Spleen (tissue), 11 donors: ENCODE measurements around the gene MBNL1. TPM values are rescaled to one million over a fixed set of nuclear protein-coding genes. Genes with fewer than 3 reads are reported as not detected.

ENCODE experiments used
- DNase-seq: peaks from one replicate; pipeline ENCODE4 v3.0.0-alpha.2; 2020
- H3K27ac ChIP-seq, 8 donors: fragments of 200-600 bp; sonication (generic) in 7 of 8; 1 replicate in 4 of 8; 2 replicates in 4 of 8; pipeline versions ENCODE4 v1.5.0 to v1.8.0; 2016 to 2021; ENCODE audit warnings: inconsistent platforms in 4 of 8, mild to moderate bottlenecking in 4 of 8, moderate library complexity in 1 of 8
- H3K27me3 ChIP-seq, 7 donors: fragments of 200-600 bp; sonication (generic) in 6 of 7; replicated peaks in 1 of 7; 1 replicate in 4 of 7; 2 replicates in 3 of 7; pipeline versions ENCODE4 v1.5.0 to v1.8.0; 2016 to 2021; ENCODE audit warnings: inconsistent platforms in 3 of 7, mild to moderate bottlenecking in 1 of 7
- H3K36me3 ChIP-seq, 6 donors: fragments of 200-600 bp; sonication (generic) in 5 of 6; 1 replicate in 4 of 6; 2 replicates in 2 of 6; pipeline versions ENCODE4 v1.5.0 to v1.8.0; 2016 to 2021; ENCODE audit warnings: inconsistent platforms in 2 of 6
- H3K4me1 ChIP-seq, 6 donors: fragments of 200-600 bp; sonication (generic) in 5 of 6; 1 replicate in 3 of 6; 2 replicates in 3 of 6; pipeline versions ENCODE4 v1.5.0 to v1.8.0; 2016 to 2021; ENCODE audit warnings: inconsistent platforms in 3 of 6
- H3K4me3 ChIP-seq, 8 donors: fragments of 200-600 bp; sonication (generic) in 7 of 8; 1 replicate in 4 of 8; 2 replicates in 4 of 8; pipeline versions ENCODE4 v1.5.0 to v1.8.0; 2016 to 2021; ENCODE audit warnings: inconsistent platforms in 4 of 8, mild to moderate bottlenecking in 4 of 8, moderate library complexity in 2 of 8
- H3K9me3 ChIP-seq, 8 donors: fragments of 200-600 bp; sonication (generic) in 7 of 8; 1 replicate in 4 of 8; 2 replicates in 4 of 8; pipeline versions ENCODE4 v1.5.0 to v1.8.0; 2016 to 2021; ENCODE audit warnings: inconsistent platforms in 4 of 8
- CTCF ChIP-seq, 11 experiments: fragments of 200-600 bp in 7 of 11; fragments of 450-650 bp in 4 of 11; sonication (generic) in 4 of 11; IDR thresholded peaks in 8 of 11; conservative IDR thresholded peaks in 3 of 11; 1 replicate in 7 of 11; 2 replicates in 4 of 11; pipeline versions ENCODE4 v1.4.0 to v1.8.0; 2016 to 2021; ENCODE audit warnings: antibody characterized with exemption in 11 of 11, inconsistent platforms in 4 of 11, mild to moderate bottlenecking in 1 of 11
- POLR2A ChIP-seq, 3 donors: fragments of 450-650 bp; IDR thresholded peaks; one replicate each; pipeline ENCODE4 v1.5.1; 2017; ENCODE audit warnings: antibody characterized with exemption in 3 of 3, mild to moderate bottlenecking in 1 of 3
- POLR2AphosphoS5 ChIP-seq, 3 donors: sonication (generic); formaldehyde crosslinking; IDR thresholded peaks; one replicate each; pipeline ENCODE4 v1.5.1; 2017; ENCODE audit warnings: antibody characterized with exemption in 3 of 3
- WGBS, 5 donors: extraction: QIAGEN DNeasy Blood & Tissue Kit in 3 of 5; methylation state at CpG; one replicate each; pipeline versions ENCODE4 v1.1.5 to v1.1.7; 2013 to 2018; 5-methylcytosine and 5-hydroxymethylcytosine counted together
- intact Hi-C: fragments of 100-400 bp; cut with DNase I; formaldehyde crosslinking; loops from one replicate; pipeline ENCODE4 v1.15.0; 2023; ENCODE audit warnings: low total_unique reads
- polyA plus RNA-seq, 3 donors: library from polyadenylated mRNA; stranded (reverse); fragments of 200-250 nt; gene quantifications; one replicate each; pipeline ENCODE4 v1.2.1, GENCODE V29; 2013
- total RNA-seq, 7 donors: library from RNA; depleted of rRNA in 3 of 7; stranded (reverse); fragments of >200 nt in 3 of 7; fragmentation: NEBNext Ultra II Directional in 4 of 7; extraction: Animal tissue kit (Norgen Biotek cat#: 25700) in 4 of 7; gene quantifications; one replicate each; pipeline versions ENCODE4 v1.1.0 to v1.2.1, GENCODE V29; 2016 to 2021
- donor health status: healthy with polysubstance abuse.
- donor health status: DM: no; HTN: no; CAD: no; lungs with moderate emphysema.
- donor health status: DM: no; HTN: no; CAD: no.
- donor health status: Bipolar disorder and iron deficiency.
- donor health status: healthy.
- donor health status: DM: no; HTN: no; CAD: no.
- donor health status: DM: yes; HTN: yes; CAD: no.

Gene MBNL1
- total and polyA plus RNA-seq, 10 donors = 64.7 to 491 (median 296) TPM

- peaks cover 0 to 100% (median 44%) of the 10 kb centered on the region in 6 donors for H3K36me3 ChIP-seq
These were observed 185.5 kb downstream of the MBNL1 start for GRCh38 chr3:152454076-152454875.

GRCh38 chr3:152455989-152456388 is 187.3 kb downstream of the MBNL1 start:
- TF ChIP-seq CTCF (IDR thresholded peaks at IDR 0.05 in 8 of 11, conservative IDR thresholded peaks at IDR 0.05 in 3 of 11) = no peak
- TF ChIP-seq POLR2AphosphoS5 (IDR thresholded peaks at IDR 0.05) = no peak
- TF ChIP-seq POLR2A (IDR thresholded peaks at IDR 0.05) = no peak
- WGBS, 5 donors = 95 to 98% (median 98%) methylated on average over 8 of the region's 8 CpGs
- intact Hi-C loops = no loop called here
- peaks cover 0 to 100% (median 46%) of the 10 kb centered on the region in 6 donors for H3K36me3 ChIP-seq
- peaks cover 0 to 61% (median 3%) of the 10 kb centered on the region in 6 donors for H3K4me1 ChIP-seq
- H3K9me3 ChIP-seq = no peaks in the 10 kb centered on the region
- no peak overlapping the region for H3K4me3 ChIP-seq
- H3K27me3 ChIP-seq = no peaks in the 10 kb centered on the region
- H3K27ac ChIP-seq = no peak overlapping the region
- no peak for DNase-seq

More at GRCh38 chr3:152454076-152454875, 185.5 kb downstream of the MBNL1 start:
- intact Hi-C loops = no loop called here
- Histone ChIP-seq H3K4me3 (no peak overlapping the region), H3K27me3 (no peaks in the 10 kb centered on the region), H3K4me1 (peaks cover 0 to 72% (median 1%) of the 10 kb centered on the region in 6 donors), H3K9me3 (no peaks in the 10 kb centered on the region), H3K27ac (no peak overlapping the region)
- 79 to 91% (median 85%) methylated on average over 6 of the region's 6 CpGs for WGBS, 5 donors
- no peak for DNase-seq
- TF ChIP-seq POLR2A (IDR thresholded peaks at IDR 0.05) (no peak), POLR2AphosphoS5 (IDR thresholded peaks at IDR 0.05) (no peak), CTCF (IDR thresholded peaks at IDR 0.05 in 8 of 11, conservative IDR thresholded peaks at IDR 0.05 in 3 of 11) (no peak)

- Histone ChIP-seq H3K27me3 (no peaks in the 10 kb centered on the region), H3K27ac (peak overlapping the region in 1 of 8 donors; percentile 26), H3K4me3 (no peak overlapping the region), H3K4me1 (peaks cover 0 to 60% (median 5%) of the 10 kb centered on the region in 6 donors), H3K36me3 (peaks cover 0 to 100% (median 50%) of the 10 kb centered on the region in 6 donors), H3K9me3 (no peaks in the 10 kb centered on the region)
- WGBS, 5 donors = 75 to 88% (median 82%) methylated on average over 7 of the region's 7 CpGs
- TF ChIP-seq CTCF (IDR thresholded peaks at IDR 0.05 in 8 of 11, conservative IDR thresholded peaks at IDR 0.05 in 3 of 11) (no peak), POLR2AphosphoS5 (IDR thresholded peaks at IDR 0.05) (no peak), POLR2A (IDR thresholded peaks at IDR 0.05) (no peak)
- DNase-seq = no peak
- intact Hi-C loops = no loop called here
These were observed 189.0 kb downstream of the MBNL1 start for GRCh38 chr3:152457500-152458375.
